GM21423 (cell line): ENCODE measurements around the gene ARHGEF26.

Source experiments
- ATAC-seq: cut with Tn5 transposase; IDR thresholded peaks from one replicate; pipeline ENCODE4 v1.9.1; 2021; ENCODE audit warnings: mild to moderate bottlenecking, moderate library complexity; ENCODE audit not compliant: unreplicated experiment

Gene ARHGEF26

GRCh38 chr3:154115332-154115731, 5.9 kb upstream of the ARHGEF26 start:
- ATAC-seq: no peak

GRCh38 chr3:154119951-154120350, 1.2 kb upstream of the ARHGEF26 start:
- no peak for ATAC-seq

GRCh38 chr3:154121701-154122551, 736 bp downstream of the ARHGEF26 start:
- peak; percentile 18 for ATAC-seq

- ATAC-seq: no peak
These were observed 1.3 kb downstream of the ARHGEF26 start for GRCh38 chr3:154122552-154122911.

- no peak for ATAC-seq
These were observed 1.8 kb downstream of the ARHGEF26 start for GRCh38 chr3:154122912-154123559.

- no peak for ATAC-seq
These were observed 2.7 kb downstream of the ARHGEF26 start for GRCh38 chr3:154123906-154124305.

GRCh38 chr3:154125378-154126030, 4.3 kb downstream of the ARHGEF26 start:
- ATAC-seq: no peak

- no peak for ATAC-seq
These were observed 5.5 kb downstream of the ARHGEF26 start for GRCh38 chr3:154126651-154127050.

GRCh38 chr3:154129625-154130024, 8.4 kb downstream of the ARHGEF26 start:
- ATAC-seq: no peak

- no peak for ATAC-seq
These were observed 9.3 kb downstream of the ARHGEF26 start for GRCh38 chr3:154130540-154130939.

- no peak for ATAC-seq
These were observed 10.6 kb downstream of the ARHGEF26 start for GRCh38 chr3:154131830-154132229.

- no peak for ATAC-seq
These were observed 11.7 kb downstream of the ARHGEF26 start for GRCh38 chr3:154132777-154133375.

- no peak for ATAC-seq
These were observed 14.5 kb downstream of the ARHGEF26 start for GRCh38 chr3:154135511-154136173.

- no peak for ATAC-seq
These were observed 15.8 kb downstream of the ARHGEF26 start for GRCh38 chr3:154137036-154137435.

GRCh38 chr3:154139996-154140436, 18.8 kb downstream of the ARHGEF26 start:
- ATAC-seq: no peak

- ATAC-seq: no peak
These were observed 21.4 kb downstream of the ARHGEF26 start for GRCh38 chr3:154142608-154143007.

GRCh38 chr3:154143873-154144272, 22.7 kb downstream of the ARHGEF26 start:
- no peak for ATAC-seq

GRCh38 chr3:154144825-154145465, 23.8 kb downstream of the ARHGEF26 start:
- ATAC-seq: no peak

GRCh38 chr3:154148541-154148940, 27.4 kb downstream of the ARHGEF26 start:
- no peak for ATAC-seq

GRCh38 chr3:154149286-154149685, 28.1 kb downstream of the ARHGEF26 start:
- ATAC-seq: no peak
